K562 (cell line): Measurements from ENCODE around the gene AKT3. TPM values are rescaled to one million over a fixed set of nuclear protein-coding genes. Genes with fewer than 3 reads are reported as not detected.

Experiments
- ATAC-seq: fragments of 200-7000 bp; cut with Tn5 transposase; 3 replicates; pipeline ENCODE4 v1.9.1; 2020; ENCODE audit warnings: moderate library complexity
- BruUV-seq: library from RNA; stranded (reverse); fragments of 400-500 nt; replicated peaks from 2 replicates; lab custom pipeline; 2021; lab: Mats Ljungman, UMichigan
- CTCF ChIA-PET: fragments of 300-600 bp; formaldehyde crosslinking; extraction: SDS; loops from one replicate; lab custom pipeline; 2021; ENCODE audit warnings: low intra/inter-chr PET ratio; lab: Yijun Ruan, JAX
- POLR2A ChIA-PET: fragments of 300-600, 350-650 bp; sonication (Branson Sonifier 250); formaldehyde crosslinking; extraction: SDS; loops from one replicate; lab custom pipeline; 2021; ENCODE audit warnings: antibody characterized with exemption, inconsistent platforms; lab: Yijun Ruan, JAX
- DNase-seq, 4 experiments: peaks; one replicate each; pipeline versions ENCODE4 v3.0.0 to v3.0.0-alpha.2; 2011 to 2018; ENCODE audit warnings: low spot score in 3 of 4, mixed read lengths in 3 of 4; ENCODE audit errors: extremely low read depth in 1 of 4
- FAIRE-seq: peaks from 2 replicates; lab custom pipeline; 2011; peaks lifted over from hg19 to GRCh38; lab: Jason Lieb, UNC
- H2AFZ ChIP-seq: 2 replicates; pipeline ENCODE4 v1.6.0; 2011; ENCODE audit warnings: low read depth, low read length, control low read depth, inconsistent platforms
- H3K27ac ChIP-seq: fragments of 200-600 bp; 3 replicates; pipeline ENCODE4 v1.8.0; 2011; ENCODE audit warnings: low read depth, mild to moderate bottlenecking, control low read depth, inconsistent platforms, low read length, moderate library complexity, mixed read lengths; ENCODE audit errors: extremely low read depth
- H3K27me3 ChIP-seq, 2 experiments: fragments of 300-600 bp in 1 of 2; 2 replicates in 1 of 2; 3 replicates in 1 of 2; pipeline versions ENCODE4 v1.6.0 to v1.8.0; 2011; ENCODE audit warnings: inconsistent platforms in 2 of 2, low read length in 2 of 2, mild to moderate bottlenecking in 1 of 2, mixed read lengths in 1 of 2, moderate library complexity in 1 of 2; ENCODE audit not compliant: control insufficient read depth in 2 of 2, insufficient read depth in 2 of 2
- H3K36me3 ChIP-seq: fragments of 300-600 bp; 3 replicates; pipeline ENCODE4 v1.8.0; 2011; ENCODE audit warnings: mild to moderate bottlenecking, low read length, inconsistent platforms; ENCODE audit not compliant: control insufficient read depth, insufficient read depth
- H3K4me1 ChIP-seq, 2 experiments: fragments of 200-600 bp in 1 of 2; replicated peaks in 1 of 2; 2 replicates in 1 of 2; 3 replicates in 1 of 2; pipeline versions ENCODE4 v1.5.1 to v1.8.0; 2011; ENCODE audit warnings: inconsistent platforms in 2 of 2, low read length in 2 of 2, mild to moderate bottlenecking in 1 of 2, mixed read lengths in 1 of 2, moderate library complexity in 1 of 2; ENCODE audit not compliant: control insufficient read depth in 2 of 2, insufficient read depth in 2 of 2
- H3K4me2 ChIP-seq: 2 replicates; pipeline ENCODE4 v1.6.1; 2011; ENCODE audit warnings: low read length, control low read depth, inconsistent platforms, mixed read lengths; ENCODE audit not compliant: insufficient read depth
- H3K4me3 ChIP-seq: fragments of 200-600 bp; sonication (generic), shearing (Covaris generic); 2 replicates; pipeline ENCODE4 v1.5.1; 2016; ENCODE audit warnings: control low read depth, inconsistent platforms
- H3K79me2 ChIP-seq: fragments of 200-600 bp; 3 replicates; pipeline ENCODE4 v1.8.0; 2011; ENCODE audit warnings: low read length, inconsistent platforms; ENCODE audit not compliant: control insufficient read depth, insufficient read depth
- H3K9ac ChIP-seq, 2 experiments: 2 replicates each; pipeline versions ENCODE4 v1.6.0 to v1.6.1; 2011; ENCODE audit warnings: low read depth in 2 of 2, low read length in 2 of 2, control low read depth in 1 of 2, inconsistent platforms in 1 of 2, mild to moderate bottlenecking in 1 of 2, mixed read lengths in 1 of 2; ENCODE audit not compliant: insufficient read depth in 1 of 2
- H3K9me1 ChIP-seq: one replicate; pipeline ENCODE4 v1.6.0; 2011; ENCODE audit warnings: inconsistent platforms, mild to moderate bottlenecking, low read length, moderate library complexity; ENCODE audit not compliant: control insufficient read depth, insufficient read depth
- H3K9me3 ChIP-seq: replicated peaks from 2 replicates; pipeline ENCODE4 v1.5.1; 2011; ENCODE audit warnings: low read depth, low read length, inconsistent platforms; ENCODE audit not compliant: control insufficient read depth, insufficient read depth
- H4K20me1 ChIP-seq: replicated peaks from 2 replicates; pipeline ENCODE4 v1.6.1; 2011; ENCODE audit warnings: low read length, inconsistent platforms, mixed read lengths; ENCODE audit not compliant: control insufficient read depth, insufficient read depth
- BCLAF1 ChIP-seq, 2 experiments: fragments of 450-650 bp in 1 of 2; IDR thresholded peaks; 2 replicates each; pipeline ENCODE4 v1.6.1; 2011 to 2017; ENCODE audit warnings: low read depth in 2 of 2, antibody characterized with exemption in 1 of 2, borderline replicate concordance in 1 of 2, low read length in 1 of 2, mild to moderate bottlenecking in 1 of 2, mixed read lengths in 1 of 2; ENCODE audit not compliant: control insufficient read depth in 1 of 2
- HNRNPH1 ChIP-seq: fragments of 200-400 bp; formaldehyde crosslinking; optimal IDR thresholded peaks from 2 replicates; pipeline ENCODE3; 2017; ENCODE audit warnings: low read depth, mild to moderate bottlenecking, low read length, moderate library complexity
- THAP7 ChIP-seq: fragments of 250-450 bp; sonication (Bioruptor Pico); IDR thresholded peaks from 2 replicates; pipeline ENCODE4 v1.5.0; 2021
- ZBTB11 ChIP-seq, 3 experiments: fragments of 200-800 bp in 1 of 3; fragments of 250-450 bp in 1 of 3; fragments of 450-650 bp in 1 of 3; sonication (Bioruptor Pico) in 1 of 3; sonication (Bioruptor generic) in 1 of 3; formaldehyde crosslinking in 1 of 3; IDR thresholded peaks; 2 replicates each; pipeline versions ENCODE4 v1.6.1 to v1.8.0; 2016 to 2022; ENCODE audit warnings: mild to moderate bottlenecking in 2 of 3, missing genetic modification characterization in 2 of 3, missing compliant biosample characterization in 1 of 3, moderate library complexity in 1 of 3
- ZBTB5 ChIP-seq: fragments of 450-650 bp; IDR thresholded peaks from 2 replicates; pipeline ENCODE4 v1.6.1; 2017; ENCODE audit warnings: antibody characterized with exemption
- ZBTB9 ChIP-seq: fragments of 450-650 bp; formaldehyde crosslinking; IDR thresholded peaks from 2 replicates; pipeline ENCODE4 v1.4.0; 2020; ENCODE audit warnings: mild to moderate bottlenecking, moderate library complexity
- WGBS: fragments of 100-300 bp; shearing (Covaris generic); methylation state at CpG from one replicate; pipeline ENCODE4 v1.1.6; 2016; ENCODE audit warnings: low coverage, mixed read lengths; ENCODE audit not compliant: insufficient coverage; ENCODE audit errors: missing lambda C conversion rate; 5-methylcytosine and 5-hydroxymethylcytosine counted together
- in situ Hi-C: fragments of 300-500 bp; cut with MboI; formaldehyde crosslinking; loops from 4 replicates; pipeline ENCODE4 v1.15.0; 2018; ENCODE audit warnings: inconsistent platforms, mixed read lengths
- intact Hi-C: fragments of 100-400 bp; cut with micrococcal nuclease; formaldehyde crosslinking; loops from 2 replicates; pipeline ENCODE4 v1.14.2; 2022
- polyA plus RNA-seq, 8 experiments: library from polyadenylated mRNA; depleted of rRNA in 4 of 8; stranded (reverse) in 5 of 8; unstranded in 3 of 8; fragments of >200 nt; fragmentation: Nextera tagmentation in 2 of 8; fragmentation: Illumina TruSeq in 1 of 8; extraction: Ambion mirVana in 2 of 8; extraction: Trizol in 1 of 8; gene quantifications; 2 replicates each; pipeline versions ENCODE4 v1.2.1 to v1.2.3, GENCODE V29; 2011 to 2014; ENCODE audit warnings: inconsistent platforms in 1 of 8, missing spikeins in 1 of 8
- total RNA-seq, 7 experiments: library from RNA; depleted of rRNA in 6 of 7; stranded (reverse); fragments of >200 nt in 6 of 7; fragmentation: Illumina TruSeq in 2 of 7; extraction: Trizol in 2 of 7; gene quantifications; 2 replicates each; pipeline versions ENCODE4 v1.2.1 to v1.2.3, GENCODE V29; 2011 to 2021; ENCODE audit warnings: low replicate concordance in 1 of 7

AKT3 gene
- total and polyA plus RNA-seq, 9 of the 15 experiments (the other 6 are each of a cell fraction or from before 2014, with no cell fraction given), result 0.04 to 0.54 (median 0.18) TPM; not detected in 1

GRCh38 chr1:243580984-243581383 lies 269.1 kb downstream of the AKT3 start (continued):
- TF ChIP-seq THAP7 (no peak), HNRNPH1 (no peak), ZBTB9 (no peak), BCLAF1 (IDR thresholded peaks at IDR 0.05; ENCODE audit: borderline replicate concordance in 1 of 2, control insufficient read depth in 1 of 2, low read depth in 2 of 2, low read length in 1 of 2) (no peak)

GRCh38 chr1:243580072-243580471 lies 270.0 kb downstream of the AKT3 start:
- H3K79me2 ChIP-seq, result no peaks in the 10 kb centered on the region
- H3K36me3 ChIP-seq, result no peaks in the 10 kb centered on the region
- no peak overlapping the region for H3K9ac ChIP-seq
- FAIRE-seq (no peak), ATAC-seq (no peak), DNase-seq (no peak)
- no TSS peak for BruUV-seq
- no peak overlapping the region for H3K27ac ChIP-seq
- H3K9me1 ChIP-seq, result no peaks in the 10 kb centered on the region
- no peak for TF ChIP-seq ZBTB11 (CRISPR knock-in tag; IDR thresholded peaks at IDR 0.05)
- TF ChIP-seq ZBTB5, result no peak
- no peak overlapping the region for H2AFZ ChIP-seq
- H3K4me3 ChIP-seq, result no peak overlapping the region
- ChIA-PET POLR2A (interaction anchor here (0.6 kb wide), 2 partner anchors 526 to 868 kb away, joined by 3 to 4 read pairs; no protein-coding TSS in a partner anchor), CTCF (no interaction called here)
- in situ Hi-C loops (no loop called here), intact Hi-C loops (no loop called here)
- H3K9me3 ChIP-seq, result no peaks in the 10 kb centered on the region
- no peak overlapping the region for H3K4me2 ChIP-seq
- no peaks in the 10 kb centered on the region for H3K27me3 ChIP-seq
- no peaks in the 10 kb centered on the region for H4K20me1 ChIP-seq
- WGBS, result 2% methylated on average over 4 of the region's 5 CpGs
- no peaks in the 10 kb centered on the region for H3K4me1 ChIP-seq
